D721Med (cell line): ENCODE results near the gene DEFB131B.
"Not testable (repeated sequence)": the region's sequence is repeated elsewhere in the genome, so short reads cannot be mapped to it uniquely, and the experiment has no call there.

Experiments used
- DNase-seq: peaks from one replicate; pipeline ENCODE4 v3.0.0; 2011; ENCODE audit warnings: low spot score; ENCODE audit not compliant: insufficient read length
- FAIRE-seq: peaks from 2 replicates; lab custom pipeline; 2011; peaks lifted over from hg19 to GRCh38; lab: Jason Lieb, UNC
- CTCF ChIP-seq: IDR thresholded peaks from 2 replicates; pipeline ENCODE4 v1.5.1; 2012; ENCODE audit warnings: mild to moderate bottlenecking, control low read depth; ENCODE audit not compliant: insufficient read depth; ENCODE audit errors: missing control alignments

DEFB131B gene

GRCh38 chr11:71878059-71878458, at the start of gene DEFB131B:
TSS of gene DEFB131B (plus strand) at chr11:71878453. CDS start at chr11:71878453, 0 bp downstream.
- not testable (repeated sequence) for FAIRE-seq, DNase-seq

GRCh38 chr11:71829247-71829646, 49.0 kb upstream of the DEFB131B start:
- FAIRE-seq, DNase-seq: not testable (repeated sequence)

- FAIRE-seq, DNase-seq: not testable (repeated sequence)
Measured at GRCh38 chr11:71829686-71830085, 48.6 kb upstream of the DEFB131B start.

GRCh38 chr11:71832811-71833210, 45.4 kb upstream of the DEFB131B start, which contains the start of gene DEFB108B:
TSS of gene DEFB108B (plus strand) at chr11:71833200. CDS start at chr11:71833200, 0 bp downstream.
- DNase-seq, FAIRE-seq: not testable (repeated sequence)

GRCh38 chr11:71842720-71843119, 35.5 kb upstream of the DEFB131B start:
- not testable (repeated sequence) for FAIRE-seq, DNase-seq

GRCh38 chr11:71843355-71843754, 34.9 kb upstream of the DEFB131B start:
- not testable (repeated sequence) for FAIRE-seq

GRCh38 chr11:71843858-71844257, 34.4 kb upstream of the DEFB131B start:
- FAIRE-seq (no peak), DNase-seq (no peak)
- TF ChIP-seq CTCF = no peak

More at GRCh38 chr11:71843355-71843754, 34.9 kb upstream of the DEFB131B start:
- not testable (repeated sequence) for DNase-seq

GRCh38 chr11:71853895-71854294, 24.4 kb upstream of the DEFB131B start:
- FAIRE-seq, DNase-seq: not testable (repeated sequence)

- DNase-seq, FAIRE-seq: not testable (repeated sequence)
Measured at GRCh38 chr11:71855880-71856279, 22.4 kb upstream of the DEFB131B start.

- not testable (repeated sequence) for DNase-seq, FAIRE-seq
Measured at GRCh38 chr11:71860835-71861234, 17.4 kb upstream of the DEFB131B start.

- DNase-seq, FAIRE-seq: not testable (repeated sequence)
- peak; percentile 76 for TF ChIP-seq CTCF
Measured at GRCh38 chr11:71863978-71864627, 14.2 kb upstream of the DEFB131B start.

- not testable (repeated sequence) for DNase-seq, FAIRE-seq
Measured at GRCh38 chr11:71867209-71867608, 11.0 kb upstream of the DEFB131B start.

GRCh38 chr11:71869931-71870330, 8.3 kb upstream of the DEFB131B start:
- not testable (repeated sequence) for DNase-seq, FAIRE-seq

GRCh38 chr11:71870661-71871060, 7.6 kb upstream of the DEFB131B start:
- DNase-seq, FAIRE-seq: not testable (repeated sequence)

GRCh38 chr11:71876262-71876661, 2.0 kb upstream of the DEFB131B start:
- FAIRE-seq, DNase-seq: not testable (repeated sequence)

GRCh38 chr11:71885806-71886205, 7.6 kb downstream of the DEFB131B start:
- FAIRE-seq = not testable (repeated sequence)

GRCh38 chr11:71888335-71889010, 10.2 kb downstream of the DEFB131B start:
- FAIRE-seq, DNase-seq: not testable (repeated sequence)

More at GRCh38 chr11:71885806-71886205, 7.6 kb downstream of the DEFB131B start:
- DNase-seq = not testable (repeated sequence)
